Measurements from ENCODE around the gene KRTAP5-11. TPM values are rescaled to one million over a fixed set of nuclear protein-coding genes. Genes with fewer than 3 reads are reported as not detected.

The KRTAP5-11 gene
- total RNA-seq, 2 experiments from 2014 or later, result not detected

GRCh38 chr11:71548120-71548519 is 34.6 kb downstream of the KRTAP5-11 start, which contains the start of gene KRTAP5-9:
KRTAP5-9 (plus strand) TSS chr11:71548420; CDS start chr11:71548658, 238 bp downstream.
- intact Hi-C loops (cut with micrococcal nuclease; ENCODE audit: unreplicated experiment), result no loop called here
- H3K4me3 ChIP-seq (ENCODE audit: low read depth, low read length, poor library complexity, severe bottlenecking), result no peak within 1 kb of the TSS
- no peaks in the 10 kb centered on the region for H3K9me3 ChIP-seq (ENCODE audit: low read length)
- H3K79me2 ChIP-seq (ENCODE audit: insufficient read depth, low read depth, low read length), result no peaks in the 10 kb centered on the region
- POLR2A ChIA-PET, result interaction anchor here (0.6 kb wide), 1 partner anchor 53 kb away, joined by 5 read pairs; no protein-coding TSS in a partner anchor
- H2AFZ ChIP-seq (ENCODE audit: low read length), result no peak within 1 kb of the TSS
- H3K4me2 ChIP-seq (ENCODE audit: low read length), result no peak within 1 kb of the TSS
- no peaks in the 10 kb centered on the region for H3K4me1 ChIP-seq (ENCODE audit: insufficient read depth, low read length, poor library complexity, severe bottlenecking)
- CTCF ChIA-PET (ENCODE audit: unreplicated experiment), result no interaction called here
- no peaks in the 10 kb centered on the region for H3K36me3 ChIP-seq (ENCODE audit: insufficient read depth, low read length)
- no TSS peak for BruUV-seq (replicated peaks)
- no peak for TF ChIP-seq CTCF (conservative IDR thresholded peaks at IDR 0.05; ENCODE audit: low read length)
- TF ChIP-seq EZH2phosphoT487 (IDR thresholded peaks at IDR 0.05; ENCODE audit: borderline replicate concordance, low read depth, low read length), result no peak
- no peak for DNase-seq (ENCODE audit: low spot score)
- H3K9me2 ChIP-seq (ENCODE audit: insufficient read depth, low read length), result no peaks in the 10 kb centered on the region
- H3K27ac ChIP-seq (ENCODE audit: low read depth, low read length, poor library complexity, severe bottlenecking), result no peak within 1 kb of the TSS
- H4K20me1 ChIP-seq (ENCODE audit: insufficient read depth, low read length), result no peaks in the 10 kb centered on the region

- Histone ChIP-seq H3K27ac (ENCODE audit: low read depth, low read length, poor library complexity, severe bottlenecking) (no peak overlapping the region), H3K4me1 (ENCODE audit: insufficient read depth, low read length, poor library complexity, severe bottlenecking) (no peaks in the 10 kb centered on the region), H3K4me2 (ENCODE audit: low read length) (no peak overlapping the region), H3K36me3 (ENCODE audit: insufficient read depth, low read length) (no peaks in the 10 kb centered on the region), H3K79me2 (ENCODE audit: insufficient read depth, low read depth, low read length) (no peaks in the 10 kb centered on the region), H3K9me3 (ENCODE audit: low read length) (no peaks in the 10 kb centered on the region), H4K20me1 (ENCODE audit: insufficient read depth, low read length) (no peaks in the 10 kb centered on the region), H2AFZ (ENCODE audit: low read length) (no peak overlapping the region), H3K4me3 (ENCODE audit: low read depth, low read length, poor library complexity, severe bottlenecking) (no peak overlapping the region), H3K9me2 (ENCODE audit: insufficient read depth, low read length) (no peaks in the 10 kb centered on the region)
- TF ChIP-seq CTCF (conservative IDR thresholded peaks at IDR 0.05; ENCODE audit: low read length), result no peak
- no peak for TF ChIP-seq EZH2phosphoT487 (IDR thresholded peaks at IDR 0.05; ENCODE audit: borderline replicate concordance, low read depth, low read length)
- POLR2A ChIA-PET, result no interaction called here
- CTCF ChIA-PET (ENCODE audit: unreplicated experiment), result no interaction called here
- intact Hi-C loops (cut with micrococcal nuclease; ENCODE audit: unreplicated experiment), result no loop called here
- DNase-seq (ENCODE audit: low spot score), result no peak
- BruUV-seq (replicated peaks), result no TSS peak
These were observed 37.2 kb downstream of the KRTAP5-11 start for GRCh38 chr11:71545405-71545966.

DNA sequence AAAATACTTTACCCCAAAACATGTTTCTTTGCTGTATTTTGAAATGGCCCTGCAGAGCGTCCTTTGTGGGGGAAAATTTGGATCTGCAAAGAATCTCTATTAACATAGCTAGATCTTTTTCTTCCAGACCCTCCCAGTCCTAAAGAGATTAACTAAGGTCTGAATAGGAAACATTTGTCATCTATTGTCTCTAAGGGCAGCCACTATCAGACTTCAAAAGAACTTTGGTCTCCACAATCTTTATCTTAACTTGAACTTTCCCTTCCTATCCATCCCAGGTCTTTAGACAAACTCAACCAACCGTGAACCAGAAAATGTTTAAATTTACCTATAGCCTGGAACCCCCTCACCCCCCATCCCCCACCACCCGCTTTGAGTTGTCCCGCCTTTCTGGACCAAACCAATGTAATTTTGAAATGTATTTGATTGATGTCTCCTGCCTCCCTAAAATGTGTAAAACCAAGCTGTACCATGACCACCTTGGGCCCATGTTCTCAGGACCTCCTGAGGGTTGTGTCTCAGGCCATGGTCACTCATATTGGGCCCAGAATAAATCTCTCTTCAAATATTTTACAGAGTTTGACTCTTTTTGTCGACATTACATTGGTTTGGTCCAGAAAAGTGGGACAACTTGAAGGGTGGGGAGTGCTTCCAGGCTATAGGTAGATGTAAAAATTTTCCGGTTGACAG is 38.0 kb downstream of the KRTAP5-11 start:
- Histone ChIP-seq H3K4me2 (ENCODE audit: low read length) (no peak overlapping the region), H3K36me3 (ENCODE audit: insufficient read depth, low read length) (no peaks in the 10 kb centered on the region), H3K27ac (ENCODE audit: low read depth, low read length, poor library complexity, severe bottlenecking) (no peak overlapping the region), H3K79me2 (ENCODE audit: insufficient read depth, low read depth, low read length) (no peaks in the 10 kb centered on the region), H4K20me1 (ENCODE audit: insufficient read depth, low read length) (no peaks in the 10 kb centered on the region), H3K9me3 (ENCODE audit: low read length) (no peaks in the 10 kb centered on the region), H3K4me1 (ENCODE audit: insufficient read depth, low read length, poor library complexity, severe bottlenecking) (no peaks in the 10 kb centered on the region), H3K4me3 (ENCODE audit: low read depth, low read length, poor library complexity, severe bottlenecking) (no peak overlapping the region), H2AFZ (ENCODE audit: low read length) (no peak overlapping the region), H3K9me2 (ENCODE audit: insufficient read depth, low read length) (no peaks in the 10 kb centered on the region)
- POLR2A ChIA-PET, result no interaction called here
- no TSS peak for BruUV-seq (replicated peaks)
- CTCF ChIA-PET (ENCODE audit: unreplicated experiment), result no interaction called here
- DNase-seq (ENCODE audit: low spot score), result no peak
- TF ChIP-seq EZH2phosphoT487 (IDR thresholded peaks at IDR 0.05; ENCODE audit: borderline replicate concordance, low read depth, low read length) (no peak), CTCF (conservative IDR thresholded peaks at IDR 0.05; ENCODE audit: low read length) (no peak)
- intact Hi-C loops (cut with micrococcal nuclease; ENCODE audit: unreplicated experiment), result no loop called here
